PC-9 (cell line): ENCODE results near the gene FOXO3. TPM values are rescaled to one million over a fixed set of nuclear protein-coding genes. Genes with fewer than 3 reads are reported as not detected.
A peak's percentile ranks its signal among the peaks of the same experiment; 100 is the strongest.
"Not testable (repeated sequence)": the region's sequence is repeated elsewhere in the genome, so short reads cannot be mapped to it uniquely, and the experiment has no call there.

Experiments
- BruUV-seq: library from RNA; stranded (reverse); fragments of 400-500 nt; replicated peaks from 2 replicates; lab custom pipeline; 2021; lab: Mats Ljungman, UMichigan
- CTCF ChIA-PET: fragments of 300-600 bp; sonication (Branson Sonifier 250); formaldehyde crosslinking; loops from one replicate; lab custom pipeline; 2022; ENCODE audit warnings: antibody characterized with exemption; lab: Charles Lee
- POLR2A ChIA-PET: fragments of 300-600 bp; sonication (Branson Sonifier 250); formaldehyde crosslinking; loops from one replicate; lab custom pipeline; 2022; ENCODE audit warnings: antibody characterized with exemption; ENCODE audit not compliant: unreplicated experiment; lab: Charles Lee
- DNase-seq, 2 experiments: peaks; one replicate each; pipeline versions ENCODE4 v3.0.0 to v3.0.0-alpha.2; 2015 to 2022; ENCODE audit warnings: mixed read lengths in 1 of 2
- H2AFZ ChIP-seq: fragments of 200-600 bp; sonication (generic); 2 replicates; pipeline ENCODE4 v1.8.1; 2017; ENCODE audit warnings: antibody characterized with exemption
- H3F3A ChIP-seq: fragments of 200-600 bp; sonication (generic); 2 replicates; pipeline ENCODE4 v1.8.1; 2017; ENCODE audit warnings: antibody characterized with exemption, mild to moderate bottlenecking, low read depth; ENCODE audit not compliant: insufficient read depth
- H3K27ac ChIP-seq: fragments of 200-600 bp; sonication (generic); 2 replicates; pipeline ENCODE4 v1.6.1; 2016; ENCODE audit warnings: mixed run types
- H3K27me3 ChIP-seq: fragments of 200-600 bp; sonication (generic); 2 replicates; pipeline ENCODE4 v1.6.1; 2016; ENCODE audit warnings: low read depth, mixed run types; ENCODE audit not compliant: insufficient read depth
- H3K36me3 ChIP-seq: fragments of 200-600 bp; sonication (generic); 2 replicates; pipeline ENCODE4 v1.6.1; 2016; ENCODE audit warnings: low read depth, mixed run types
- H3K4me1 ChIP-seq: fragments of 200-600 bp; sonication (generic); replicated peaks from 2 replicates; pipeline ENCODE4 v1.6.1; 2016; ENCODE audit warnings: mixed run types; ENCODE audit not compliant: insufficient read depth
- H3K4me2 ChIP-seq: fragments of 200-600 bp; sonication (generic); 2 replicates; pipeline ENCODE4 v1.6.1; 2017; ENCODE audit warnings: mixed run types
- H3K4me3 ChIP-seq: fragments of 200-600 bp; sonication (generic); 2 replicates; pipeline ENCODE4 v1.6.1; 2016; ENCODE audit warnings: mixed run types
- H3K79me2 ChIP-seq: fragments of 200-600 bp; sonication (generic); 2 replicates; pipeline ENCODE4 v1.6.1; 2017; ENCODE audit warnings: low read depth, mixed run types
- H3K9me2 ChIP-seq: fragments of 200-600 bp; sonication (generic); 2 replicates; pipeline ENCODE4 v1.8.1; 2017; ENCODE audit warnings: mild to moderate bottlenecking; ENCODE audit not compliant: insufficient read depth
- H3K9me3 ChIP-seq: fragments of 200-600 bp; sonication (generic); 2 replicates; pipeline ENCODE4 v1.8.1; 2016; ENCODE audit warnings: low read depth; ENCODE audit not compliant: insufficient read depth
- H4K20me1 ChIP-seq: fragments of 200-600 bp; sonication (generic); 2 replicates; pipeline ENCODE4 v1.8.1; 2017; ENCODE audit not compliant: insufficient read depth
- EZH2 ChIP-seq: fragments of 200-600 bp; sonication (generic); IDR thresholded peaks from 2 replicates; pipeline ENCODE4 v1.8.0; 2017; ENCODE audit warnings: antibody characterized with exemption, low read depth
- intact Hi-C: fragments of 100-400 bp; cut with micrococcal nuclease; formaldehyde crosslinking; loops from one replicate; pipeline ENCODE4 v1.10.0; 2022; ENCODE audit not compliant: unreplicated experiment
- total RNA-seq: library from RNA; stranded (reverse); gene quantifications from 2 replicates; pipeline ENCODE4 v1.2.3, GENCODE V29; 2021
- TF ChIP-seq, protein P1 (sequence below): fragments of 200-600 bp; sonication (generic); conservative IDR thresholded peaks from 2 replicates; pipeline ENCODE4 v1.6.1; 2017; ENCODE audit warnings: mixed run types, antibody characterized with exemption, mild to moderate bottlenecking, moderate library complexity

Gene FOXO3
- total RNA-seq, 1 experiment from 2014 or later = 59.4 TPM

DNA sequence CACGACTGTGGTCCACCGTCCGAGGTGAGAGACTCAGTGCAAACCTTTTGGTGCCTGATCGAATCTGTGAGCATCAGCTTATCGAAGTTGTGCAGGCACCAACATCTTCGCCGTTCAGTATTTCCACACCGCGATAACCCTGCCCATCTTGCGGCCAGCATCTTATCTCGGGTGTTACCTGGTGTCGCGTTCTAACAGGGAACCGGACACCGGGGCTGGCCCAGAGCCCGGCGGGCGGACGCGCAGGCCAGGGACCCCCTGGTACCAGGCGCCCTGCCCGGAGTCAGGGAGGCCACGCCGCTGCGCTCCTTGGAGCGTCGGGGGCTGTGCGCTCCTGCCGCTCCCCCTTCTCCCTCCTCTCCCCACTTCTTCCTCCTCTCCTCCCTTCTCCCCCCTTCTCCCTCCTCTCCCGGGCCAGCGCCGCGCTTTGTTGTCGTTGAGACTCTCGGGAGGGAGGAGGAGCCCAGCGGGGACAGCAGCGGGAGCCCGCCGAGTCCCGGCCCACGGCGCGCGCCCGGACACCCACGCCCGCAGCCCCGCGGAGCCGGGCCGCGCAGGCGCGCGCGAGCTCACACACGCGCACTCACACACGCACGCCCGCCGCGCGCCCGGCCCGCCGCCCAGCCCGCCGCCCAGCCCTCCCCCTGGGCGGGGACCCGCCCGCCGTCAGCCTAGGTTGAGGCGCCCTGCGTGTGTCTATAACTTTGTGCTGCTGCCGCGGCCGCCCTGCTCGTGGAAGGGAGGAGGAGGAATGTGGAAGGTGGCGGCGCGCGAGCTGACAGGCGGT lies 1.4 kb upstream of the FOXO3 start:
- DNase-seq = peak; percentile 71 to 83
- POLR2A ChIA-PET = interaction anchor here (0.6 to 1.7 kb wide), 12 partner anchors 11 to 835 kb away, joined by 3 to 14 read pairs (median 4); no protein-coding TSS in a partner anchor
- no peak for TF ChIP-seq EZH2
- TF ChIP-seq, protein P1, sequence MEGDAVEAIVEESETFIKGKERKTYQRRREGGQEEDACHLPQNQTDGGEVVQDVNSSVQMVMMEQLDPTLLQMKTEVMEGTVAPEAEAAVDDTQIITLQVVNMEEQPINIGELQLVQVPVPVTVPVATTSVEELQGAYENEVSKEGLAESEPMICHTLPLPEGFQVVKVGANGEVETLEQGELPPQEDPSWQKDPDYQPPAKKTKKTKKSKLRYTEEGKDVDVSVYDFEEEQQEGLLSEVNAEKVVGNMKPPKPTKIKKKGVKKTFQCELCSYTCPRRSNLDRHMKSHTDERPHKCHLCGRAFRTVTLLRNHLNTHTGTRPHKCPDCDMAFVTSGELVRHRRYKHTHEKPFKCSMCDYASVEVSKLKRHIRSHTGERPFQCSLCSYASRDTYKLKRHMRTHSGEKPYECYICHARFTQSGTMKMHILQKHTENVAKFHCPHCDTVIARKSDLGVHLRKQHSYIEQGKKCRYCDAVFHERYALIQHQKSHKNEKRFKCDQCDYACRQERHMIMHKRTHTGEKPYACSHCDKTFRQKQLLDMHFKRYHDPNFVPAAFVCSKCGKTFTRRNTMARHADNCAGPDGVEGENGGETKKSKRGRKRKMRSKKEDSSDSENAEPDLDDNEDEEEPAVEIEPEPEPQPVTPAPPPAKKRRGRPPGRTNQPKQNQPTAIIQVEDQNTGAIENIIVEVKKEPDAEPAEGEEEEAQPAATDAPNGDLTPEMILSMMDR = no peak

DNA sequence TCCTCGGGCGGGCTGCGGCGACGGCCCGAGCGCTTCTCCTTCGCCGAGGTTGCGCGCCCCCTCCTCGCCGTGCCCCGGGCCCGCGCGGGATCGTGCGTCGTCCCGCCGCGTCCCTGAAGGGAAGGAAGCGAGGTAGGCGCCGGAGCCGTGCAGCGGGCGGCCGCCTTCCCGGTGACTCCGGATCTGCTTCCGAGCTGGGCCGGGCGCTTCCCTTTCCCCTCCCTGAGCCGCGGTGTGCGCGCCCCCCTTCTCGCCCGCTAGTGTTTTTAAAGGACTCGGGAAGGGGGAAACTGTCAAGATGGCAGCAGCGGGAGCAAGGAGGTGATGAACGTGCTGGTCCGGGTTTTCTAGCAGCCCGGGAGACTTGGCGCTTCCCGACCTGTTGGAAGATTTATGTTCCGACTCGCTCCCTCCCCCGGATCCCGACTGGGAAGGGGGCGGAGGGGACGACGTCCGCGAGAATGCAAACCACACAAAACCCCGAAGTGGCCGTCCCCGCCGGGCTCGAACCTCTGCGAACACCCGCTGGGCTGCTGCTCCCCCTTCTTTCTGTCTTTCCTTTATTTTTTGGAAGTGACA lies 744 bp upstream of the FOXO3 start:
- Histone ChIP-seq H3K79me2 (peaks cover 56% of the 10 kb centered on the region), H2AFZ (peak overlapping the region; percentile 79), H3K9me2 (no peaks in the 10 kb centered on the region), H3K27me3 (no peaks in the 10 kb centered on the region), H3K36me3 (0 out of 2 replicates have a peak, but pooled peaks cover 6% of the 10 kb centered on the region), H3F3A (peaks cover 34% of the 10 kb centered on the region), H3K9me3 (no peaks in the 10 kb centered on the region), H3K4me1 (peaks cover 23% of the 10 kb centered on the region), H3K4me3 (peak overlapping the region; percentile 99), H3K4me2 (peak overlapping the region; percentile 88), H4K20me1 (peaks cover 11% of the 10 kb centered on the region), H3K27ac (peak overlapping the region; percentile 65)
- ChIA-PET POLR2A (interaction anchor here (0.6 to 1.7 kb wide), 6 partner anchors 122 to 176 kb away, joined by 3 to 9 read pairs (median 5); no protein-coding TSS in a partner anchor), CTCF (interaction anchor here (0.6 kb wide), 2 partner anchors 62 to 124 kb away, joined by 3 to 5 read pairs; no protein-coding TSS in a partner anchor)
- no peak for TF ChIP-seq EZH2
- TF ChIP-seq, protein P1 = no peak
- intact Hi-C loops = loop anchor here (1.0 to 5.0 kb wide), 6 partner anchors 129 to 822 kb away; partner anchors contain the start of gene CD164
- DNase-seq = peak; percentile 52 to 61
- TSS peak; percentile 85 for BruUV-seq

More for the DNA sequence above, 1.4 kb upstream of the FOXO3 start:
- H3K4me2 ChIP-seq = peak overlapping the region; percentile 88
- H4K20me1 ChIP-seq = peaks cover 4% of the 10 kb centered on the region
- 0 out of 2 replicates have a peak, but pooled peaks cover 6% of the 10 kb centered on the region for H3K36me3 ChIP-seq
- no peaks in the 10 kb centered on the region for H3K9me3 ChIP-seq
- no peaks in the 10 kb centered on the region for H3K9me2 ChIP-seq
- H3K4me1 ChIP-seq = peaks cover 16% of the 10 kb centered on the region
- peaks cover 49% of the 10 kb centered on the region for H3K79me2 ChIP-seq
- peak overlapping the region; percentile 65 for H3K27ac ChIP-seq
- CTCF ChIA-PET = interaction anchor here (0.6 to 1.2 kb wide), 2 partner anchors 29 to 1646 kb away, joined by 3 to 7 read pairs; no protein-coding TSS in a partner anchor
- peaks cover 28% of the 10 kb centered on the region for H3F3A ChIP-seq
- H3K4me3 ChIP-seq = peak overlapping the region; percentile 99
- intact Hi-C loops = loop anchor here (1.0 to 5.0 kb wide), 5 partner anchors 130 to 823 kb away; partner anchors contain the start of gene CD164
- no peaks in the 10 kb centered on the region for H3K27me3 ChIP-seq
- peak overlapping the region; percentile 95 for H2AFZ ChIP-seq
- BruUV-seq = no TSS peak

DNA sequence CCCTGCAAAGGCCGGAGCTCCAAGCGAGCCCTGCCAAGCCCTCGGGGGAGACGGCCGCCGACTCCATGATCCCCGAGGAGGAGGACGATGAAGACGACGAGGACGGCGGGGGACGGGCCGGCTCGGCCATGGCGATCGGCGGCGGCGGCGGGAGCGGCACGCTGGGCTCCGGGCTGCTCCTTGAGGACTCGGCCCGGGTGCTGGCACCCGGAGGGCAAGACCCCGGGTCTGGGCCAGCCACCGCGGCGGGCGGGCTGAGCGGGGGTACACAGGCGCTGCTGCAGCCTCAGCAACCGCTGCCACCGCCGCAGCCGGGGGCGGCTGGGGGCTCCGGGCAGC lies 561 bp downstream of the FOXO3 start:
- intact Hi-C loops, H2AFZ ChIP-seq, DNase-seq, H3K9me2 ChIP-seq, BruUV-seq, H3K27me3 ChIP-seq, H3K9me3 ChIP-seq, CTCF ChIA-PET: not testable (repeated sequence)
- H3K4me2 ChIP-seq = peak overlapping the region; percentile 95; the same call in 1 of the 2 replicates
- H3K4me1 ChIP-seq = peaks cover 32% of the 10 kb centered on the region
- H3K36me3 ChIP-seq = 0 out of 2 replicates have a peak, but pooled peaks cover 11% of the 10 kb centered on the region
- POLR2A ChIA-PET = interaction anchor here (0.6 kb wide), 2 partner anchors 31 to 189 kb away, joined by 3 read pairs; no protein-coding TSS in a partner anchor
- H3F3A ChIP-seq = peaks cover 47% of the 10 kb centered on the region
- peaks cover 69% of the 10 kb centered on the region for H3K79me2 ChIP-seq
- peak overlapping the region; percentile 99; the same call in 1 of the 2 replicates for H3K4me3 ChIP-seq
- peak overlapping the region; percentile 24; the same call in 1 of the 2 replicates for H3K27ac ChIP-seq
- peaks cover 24% of the 10 kb centered on the region for H4K20me1 ChIP-seq
